SU-DHL-6 (cell line): ENCODE data around the gene UROD.

ENCODE experiments used
- CTCF ChIP-seq: fragments of 200-600 bp; sonication (generic); IDR thresholded peaks from one replicate; pipeline ENCODE4 v1.5.1; 2017; ENCODE audit warnings: antibody characterized with exemption, mild to moderate bottlenecking, low read length, moderate library complexity; ENCODE audit not compliant: insufficient read depth, poor library complexity, severe bottlenecking
- EZH2phosphoT487 ChIP-seq: fragments of 200-600 bp; sonication (generic), shearing (Covaris generic); conservative IDR thresholded peaks from 2 replicates; pipeline ENCODE4 v1.6.1; 2018; ENCODE audit warnings: mild to moderate bottlenecking, antibody characterized with exemption, low read length, moderate library complexity, mixed read lengths

DNA sequence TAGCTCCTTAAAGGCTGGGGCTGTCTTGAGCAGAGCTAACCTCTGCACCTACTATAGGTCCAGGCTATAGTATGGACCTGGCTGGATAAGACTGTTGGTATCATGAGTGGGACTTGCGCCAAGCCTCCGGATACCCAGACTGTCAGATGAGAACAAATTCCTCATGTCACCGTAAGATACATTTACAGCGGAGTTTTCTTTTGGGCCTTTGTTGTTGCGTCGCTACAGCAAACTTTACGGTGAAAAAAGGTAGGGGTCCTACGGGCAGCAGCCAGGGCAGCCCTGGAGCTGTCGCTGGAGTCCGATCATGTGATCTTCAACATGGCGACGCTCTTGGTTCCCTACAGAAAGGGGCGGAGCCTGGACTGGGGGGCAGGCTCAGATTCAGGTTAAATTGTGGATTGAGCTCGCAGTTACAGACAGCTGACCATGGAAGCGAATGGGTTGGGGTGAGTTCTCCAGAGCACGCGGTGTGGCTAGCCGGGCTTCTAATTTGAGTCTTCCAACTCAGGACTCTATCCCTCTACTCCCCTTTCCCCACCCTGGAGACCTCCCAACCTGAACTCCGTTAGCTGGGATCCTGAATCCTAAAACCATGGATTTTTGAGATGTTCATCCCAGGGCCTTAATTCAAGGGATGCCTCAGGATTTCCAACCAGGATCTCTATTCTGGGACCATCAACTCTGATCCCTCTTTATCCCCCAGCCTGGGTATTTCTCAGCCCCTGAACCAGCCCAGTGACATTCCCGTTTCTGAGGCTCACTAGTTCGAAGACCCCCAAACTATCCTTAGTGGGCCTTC lies at the start of gene UROD:
- TF ChIP-seq CTCF (no peak), EZH2phosphoT487 (no peak)
